Thyroid gland (tissue), 4 donors: ENCODE measurements around the gene CD200. TPM values are rescaled to one million over a fixed set of nuclear protein-coding genes. Genes with fewer than 3 reads are reported as not detected.

Experiments
- DNase-seq, 2 donors: peaks; one replicate each; pipeline ENCODE4 v3.0.0-alpha.2; 2019
- H3K27ac ChIP-seq, 3 donors: fragments of 200-600 bp; sonication (generic); 1 replicate in 2 of 3; 2 replicates in 1 of 3; pipeline ENCODE4 v1.5.1; 2016 to 2019; ENCODE audit warnings: mild to moderate bottlenecking in 1 of 3, moderate library complexity in 1 of 3
- H3K27me3 ChIP-seq: fragments of 200-600 bp; sonication (generic); one replicate; pipeline ENCODE4 v1.5.1; 2019
- H3K36me3 ChIP-seq, 2 donors: fragments of 200-600 bp; sonication (generic); one replicate each; pipeline ENCODE4 v1.5.1; 2016 to 2019
- H3K4me1 ChIP-seq, 2 donors: fragments of 200-600 bp; sonication (generic); one replicate each; pipeline ENCODE4 v1.5.1; 2017 to 2019
- H3K4me3 ChIP-seq, 3 donors: fragments of 200-600 bp; sonication (generic); replicated peaks in 1 of 3; 1 replicate in 2 of 3; 2 replicates in 1 of 3; pipeline ENCODE4 v1.5.1; 2016; ENCODE audit warnings: mild to moderate bottlenecking in 1 of 3
- H3K9me3 ChIP-seq: fragments of 200-600 bp; sonication (generic); one replicate; pipeline ENCODE4 v1.5.1; 2017
- CTCF ChIP-seq, 6 experiments: fragments of 200-600 bp in 3 of 6; fragments of 450-650 bp in 3 of 6; sonication (generic) in 3 of 6; IDR thresholded peaks; one replicate each; pipeline ENCODE4 v1.5.1; 2016 to 2019; ENCODE audit warnings: antibody characterized with exemption in 6 of 6, mild to moderate bottlenecking in 2 of 6, inconsistent platforms in 1 of 6, moderate library complexity in 1 of 6
- POLR2A ChIP-seq, 2 donors: fragments of 450-650 bp; IDR thresholded peaks; one replicate each; pipeline ENCODE4 v1.6.1; 2017; ENCODE audit warnings: antibody characterized with exemption in 2 of 2, mild to moderate bottlenecking in 2 of 2, moderate library complexity in 1 of 2
- WGBS, 2 donors: methylation state at CpG; one replicate each; pipeline ENCODE4 v1.1.5; 2017; 5-methylcytosine and 5-hydroxymethylcytosine counted together
- intact Hi-C: fragments of 100-400 bp; cut with DNase I; formaldehyde crosslinking; loops from one replicate; pipeline ENCODE4 v1.15.1; 2023
- total RNA-seq, 4 donors: library from RNA; depleted of rRNA; stranded (reverse); fragments of >200 nt; gene quantifications; one replicate each; pipeline ENCODE4 v1.2.3, GENCODE V29; 2016

Gene CD200
- total RNA-seq, 4 donors from 2014 or later, result 13.2 to 18.7 (median 15.8) TPM

DNA sequence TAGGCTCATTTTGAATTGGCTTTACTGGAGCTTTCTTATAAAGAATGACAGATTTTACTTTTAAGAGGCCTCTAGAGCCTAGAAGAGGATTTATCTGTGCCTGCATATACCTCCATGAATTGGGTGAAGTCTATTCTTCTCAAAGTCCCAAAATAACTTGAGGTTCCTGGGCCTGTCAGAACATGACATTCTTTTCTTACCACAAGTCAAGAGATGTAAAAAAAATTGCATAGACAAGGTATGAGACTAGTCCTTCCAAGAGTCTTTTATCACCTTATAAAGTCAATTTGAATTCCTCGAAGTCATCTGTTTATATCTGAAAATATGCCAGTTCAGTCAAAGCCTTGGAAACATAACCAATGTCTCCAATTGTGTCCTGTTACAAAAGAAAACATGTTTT, 17.2 kb upstream of the CD200 start:
- intact Hi-C loops, result no loop called here
- no peak for DNase-seq
- TF ChIP-seq CTCF (IDR thresholded peaks at IDR 0.05), result no peak
- TF ChIP-seq POLR2A (IDR thresholded peaks at IDR 0.05), result no peak
- Histone ChIP-seq H3K27ac (no peak overlapping the region), H3K4me1 (peaks cover 6 to 13% of the 10 kb centered on the region in 2 donors), H3K4me3 (no peak overlapping the region), H3K9me3 (no peaks in the 10 kb centered on the region), H3K36me3 (no peaks in the 10 kb centered on the region), H3K27me3 (no peaks in the 10 kb centered on the region)
- WGBS, 2 donors, result 91 to 96% methylated on average over 1 of the region's 1 CpG

- H3K4me3 ChIP-seq, result no peak overlapping the region
- no peak overlapping the region for H3K27ac ChIP-seq
- no peak for TF ChIP-seq POLR2A (IDR thresholded peaks at IDR 0.05)
- TF ChIP-seq CTCF (IDR thresholded peaks at IDR 0.05), result no peak
- no peaks in the 10 kb centered on the region for H3K27me3 ChIP-seq
- 40 to 64% methylated on average over 4 of the region's 4 CpGs for WGBS, 2 donors
- intact Hi-C loops, result loop anchor here (10.0 kb wide), 1 partner anchor 205 kb away; no protein-coding TSS in a partner anchor
- H3K36me3 ChIP-seq, result no peaks in the 10 kb centered on the region
- no peaks in the 10 kb centered on the region for H3K9me3 ChIP-seq
- DNase-seq, result no peak
- H3K4me1 ChIP-seq, result peaks cover 6 to 13% of the 10 kb centered on the region in 2 donors
Measured at GRCh38 chr3:112319516-112320276, 13.3 kb upstream of the CD200 start.

DNA sequence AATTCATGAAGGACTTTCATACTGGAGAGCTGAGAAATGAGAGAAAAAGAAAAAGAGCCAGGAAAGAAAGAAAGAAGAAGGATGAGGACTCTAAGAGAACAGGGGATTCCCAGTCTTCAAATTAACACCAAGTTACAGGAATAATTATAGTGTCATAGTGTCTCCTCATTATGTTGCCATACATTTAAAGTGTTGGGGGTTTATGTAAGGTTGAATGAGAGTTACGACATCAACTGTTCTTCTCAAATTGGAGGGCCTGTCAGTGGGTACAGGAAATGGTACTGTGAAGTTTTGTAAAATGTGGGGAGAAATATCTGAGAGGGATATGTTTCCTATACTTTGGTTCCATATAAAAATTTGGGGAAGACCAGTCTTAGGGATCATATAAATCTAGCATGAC, 12.3 kb upstream of the CD200 start:
- no peak overlapping the region for H3K4me3 ChIP-seq
- H3K36me3 ChIP-seq, result no peaks in the 10 kb centered on the region
- no peaks in the 10 kb centered on the region for H3K27me3 ChIP-seq
- no peak overlapping the region for H3K27ac ChIP-seq
- H3K9me3 ChIP-seq, result no peaks in the 10 kb centered on the region
- peaks cover 6 to 13% of the 10 kb centered on the region in 2 donors for H3K4me1 ChIP-seq
- TF ChIP-seq POLR2A (IDR thresholded peaks at IDR 0.05) (no peak), CTCF (IDR thresholded peaks at IDR 0.05) (no peak)
- DNase-seq, result no peak
- intact Hi-C loops, result loop anchor here (10.0 kb wide), 1 partner anchor 204 kb away; no protein-coding TSS in a partner anchor
- WGBS, 2 donors, result 95 to 98% methylated on average over 1 of the region's 1 CpG

DNA sequence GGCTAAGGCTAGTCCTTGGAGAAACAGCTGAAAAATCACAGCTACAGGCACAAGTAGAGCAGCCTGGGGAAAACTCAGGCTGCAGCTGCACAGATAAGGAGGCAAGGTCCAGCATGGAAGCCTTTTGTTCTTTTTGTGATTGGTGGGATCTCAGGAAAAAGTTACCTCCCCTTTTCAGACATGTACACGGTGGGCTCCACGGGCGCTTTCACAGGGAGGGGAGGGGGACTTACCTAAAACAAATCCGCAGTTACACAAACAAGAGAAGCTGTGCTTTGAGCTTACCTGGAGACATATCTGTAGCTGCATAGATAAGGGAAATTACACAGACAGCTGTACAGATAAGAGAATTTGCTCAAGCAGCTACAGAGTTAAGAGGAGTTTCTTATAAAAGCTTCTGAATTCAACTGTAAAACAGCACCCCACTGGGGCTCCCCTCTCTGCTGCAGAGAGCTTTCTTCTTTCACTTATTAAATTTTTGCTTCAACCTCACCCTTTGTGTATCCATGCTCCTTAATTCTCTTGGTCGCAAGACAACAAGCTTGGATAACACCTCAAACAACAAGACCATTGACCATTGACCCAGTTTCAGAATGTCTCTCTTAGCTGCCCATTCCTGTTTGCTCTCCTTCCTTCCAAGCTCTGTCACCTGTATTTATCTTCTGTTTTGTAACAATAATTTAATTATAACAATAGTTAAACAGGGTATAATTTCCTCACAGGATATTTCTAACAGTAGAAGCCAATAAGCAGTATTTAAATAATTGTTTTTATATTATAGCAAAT, 10.9 kb upstream of the CD200 start:
- DNase-seq, result no peak
- Histone ChIP-seq H3K4me3 (no peak overlapping the region), H3K27me3 (no peaks in the 10 kb centered on the region), H3K9me3 (no peaks in the 10 kb centered on the region), H3K36me3 (no peaks in the 10 kb centered on the region), H3K4me1 (peaks cover 6 to 13% of the 10 kb centered on the region in 2 donors), H3K27ac (no peak overlapping the region)
- no peak for TF ChIP-seq CTCF (IDR thresholded peaks at IDR 0.05)
- no peak for TF ChIP-seq POLR2A (IDR thresholded peaks at IDR 0.05)
- intact Hi-C loops, result loop anchor here (10.0 kb wide), 1 partner anchor 203 kb away; no protein-coding TSS in a partner anchor
- 34 to 43% methylated on average over 5 of the region's 5 CpGs for WGBS, 2 donors
